SK-N-SH treated with all-trans-retinoic acid at 6 μM for 48 hours (cell line): Measurements from ENCODE around the gene XYLT2.
"Not testable (repeated sequence)": the region's sequence is repeated elsewhere in the genome, so short reads cannot be mapped to it uniquely, and the experiment has no call there.

Experiments
- ATAC-seq: fragments of 200-7000 bp; cut with Tn5 transposase; 3 replicates; pipeline ENCODE4 v1.9.1; 2020; ENCODE audit warnings: mild to moderate bottlenecking, moderate library complexity
- ARNTL ChIP-seq: fragments of 450-650 bp; formaldehyde crosslinking; IDR thresholded peaks from 2 replicates; pipeline ENCODE4 v1.5.0; 2020; ENCODE audit warnings: low read depth, mild to moderate bottlenecking, moderate library complexity, borderline replicate concordance
- BACH2 ChIP-seq: fragments of 250-450 bp; sonication (Bioruptor Pico); IDR thresholded peaks from 2 replicates; pipeline ENCODE4 v1.9.0; 2021; ENCODE audit warnings: mild to moderate bottlenecking, borderline replicate concordance
- CREB5 ChIP-seq: fragments of 250-450 bp; sonication (Bioruptor Pico); IDR thresholded peaks from 2 replicates; pipeline ENCODE4 v1.5.1; 2020; ENCODE audit warnings: low read depth, mild to moderate bottlenecking, moderate library complexity
- CSDC2 ChIP-seq: fragments of 250-450 bp; sonication (Bioruptor Pico); IDR thresholded peaks from 2 replicates; pipeline ENCODE4 v1.5.0; 2020; ENCODE audit warnings: mild to moderate bottlenecking, moderate library complexity
- CSRNP3 ChIP-seq: fragments of 250-450 bp; sonication (Bioruptor Pico); IDR thresholded peaks from 2 replicates; pipeline ENCODE4 v1.5.1; 2021; ENCODE audit warnings: mild to moderate bottlenecking, moderate library complexity
- ESRRG ChIP-seq: fragments of 250-450 bp; sonication (Bioruptor Pico); IDR thresholded peaks from 2 replicates; pipeline ENCODE4 v1.6.1; 2021; ENCODE audit warnings: mild to moderate bottlenecking
- GLIS3 ChIP-seq: fragments of 250-450 bp; sonication (Bioruptor Pico); IDR thresholded peaks from 2 replicates; pipeline ENCODE4 v1.5.0; 2020; ENCODE audit warnings: mild to moderate bottlenecking, moderate library complexity
- ISL1 ChIP-seq: fragments of 250-450 bp; sonication (Bioruptor Pico); IDR thresholded peaks from 2 replicates; pipeline ENCODE4 v2.1.2; 2022; ENCODE audit warnings: mild to moderate bottlenecking, moderate library complexity
- OSR1 ChIP-seq: fragments of 250-450 bp; sonication (Bioruptor Pico); IDR thresholded peaks from 2 replicates; pipeline ENCODE4 v1.8.0; 2022; ENCODE audit warnings: moderate library complexity, mild to moderate bottlenecking, inconsistent platforms
- PATZ1 ChIP-seq: fragments of 250-450 bp; sonication (Bioruptor Pico); IDR thresholded peaks from 2 replicates; pipeline ENCODE4 v1.8.0; 2020; ENCODE audit warnings: mild to moderate bottlenecking, moderate library complexity, borderline replicate concordance
- POU6F1 ChIP-seq: fragments of 250-450 bp; sonication (Bioruptor Pico); IDR thresholded peaks from 2 replicates; pipeline ENCODE4 v1.8.0; 2021; ENCODE audit warnings: low read depth, mild to moderate bottlenecking, moderate library complexity, borderline replicate concordance
- PPARA ChIP-seq: fragments of 250-450 bp; sonication (Bioruptor Pico); IDR thresholded peaks from 2 replicates; pipeline ENCODE4 v1.5.0; 2020; ENCODE audit warnings: mild to moderate bottlenecking, borderline replicate concordance
- RARB ChIP-seq: fragments of 250-450 bp; sonication (Bioruptor Pico); IDR thresholded peaks from 2 replicates; pipeline ENCODE4 v1.8.0; 2021; ENCODE audit warnings: mild to moderate bottlenecking, moderate library complexity
- SNAI2 ChIP-seq: fragments of 250-450 bp; sonication (Bioruptor Pico); IDR thresholded peaks from 2 replicates; pipeline ENCODE4 v1.5.0; 2020; ENCODE audit warnings: mild to moderate bottlenecking, moderate library complexity
- TCF4 ChIP-seq: fragments of 250-450 bp; sonication (Bioruptor Pico); IDR thresholded peaks from 2 replicates; pipeline ENCODE4 v1.8.0; 2021; ENCODE audit warnings: mild to moderate bottlenecking, moderate library complexity, borderline replicate concordance
- TOX ChIP-seq: fragments of 250-450 bp; sonication (Bioruptor Pico); IDR thresholded peaks from 2 replicates; pipeline ENCODE4 v1.8.0; 2021; ENCODE audit warnings: mild to moderate bottlenecking, moderate library complexity, borderline replicate concordance
- TSHZ2 ChIP-seq: fragments of 250-450 bp; sonication (Bioruptor Pico); IDR thresholded peaks from 2 replicates; pipeline ENCODE4 v1.5.0; 2020; ENCODE audit warnings: mild to moderate bottlenecking, moderate library complexity
- ZC3H10 ChIP-seq: fragments of 250-450 bp; sonication (Bioruptor Pico); IDR thresholded peaks from 2 replicates; pipeline ENCODE4 v1.5.1; 2021; ENCODE audit warnings: mild to moderate bottlenecking, moderate library complexity
- ZFP3 ChIP-seq: fragments of 250-450 bp; sonication (Bioruptor Pico); IDR thresholded peaks from 2 replicates; pipeline ENCODE4 v1.5.0; 2020; ENCODE audit warnings: mild to moderate bottlenecking, moderate library complexity
- ZFP30 ChIP-seq: fragments of 450-650 bp; formaldehyde crosslinking; IDR thresholded peaks from 2 replicates; pipeline ENCODE4 v1.5.0; 2022; ENCODE audit warnings: mild to moderate bottlenecking, moderate library complexity
- ZNF565 ChIP-seq: fragments of 450-650 bp; formaldehyde crosslinking; conservative IDR thresholded peaks from 2 replicates; pipeline ENCODE4 v1.5.0; 2020; ENCODE audit warnings: low read depth, mild to moderate bottlenecking, moderate library complexity
- ZNF70 ChIP-seq: fragments of 450-650 bp; formaldehyde crosslinking; IDR thresholded peaks from 2 replicates; pipeline ENCODE4 v1.5.0; 2020; ENCODE audit warnings: mild to moderate bottlenecking, moderate library complexity
- ZNF8 ChIP-seq: fragments of 450-650 bp; formaldehyde crosslinking; IDR thresholded peaks from 2 replicates; pipeline ENCODE4 v1.5.0; 2020; ENCODE audit warnings: mild to moderate bottlenecking, moderate library complexity

XYLT2 gene

GRCh38 chr17:50299776-50300175 is 46.1 kb upstream of the XYLT2 start:
- TF ChIP-seq RARB (CRISPR knock-in tag) (no peak), ISL1 (CRISPR knock-in tag) (no peak), ZNF70 (no peak), TOX (CRISPR knock-in tag) (no peak), CREB5 (CRISPR knock-in tag) (no peak), SNAI2 (CRISPR knock-in tag) (no peak), ZC3H10 (CRISPR knock-in tag) (no peak), ARNTL (CRISPR knock-in tag) (no peak), OSR1 (no peak), PPARA (CRISPR knock-in tag) (no peak), POU6F1 (CRISPR knock-in tag) (no peak), ESRRG (CRISPR knock-in tag) (no peak), GLIS3 (CRISPR knock-in tag) (no peak), ZNF8 (CRISPR knock-in tag) (no peak)
- no peak for ATAC-seq

- not testable (repeated sequence) for ATAC-seq
Measured at GRCh38 chr17:50300824-50301223, 45.1 kb upstream of the XYLT2 start.

DNA sequence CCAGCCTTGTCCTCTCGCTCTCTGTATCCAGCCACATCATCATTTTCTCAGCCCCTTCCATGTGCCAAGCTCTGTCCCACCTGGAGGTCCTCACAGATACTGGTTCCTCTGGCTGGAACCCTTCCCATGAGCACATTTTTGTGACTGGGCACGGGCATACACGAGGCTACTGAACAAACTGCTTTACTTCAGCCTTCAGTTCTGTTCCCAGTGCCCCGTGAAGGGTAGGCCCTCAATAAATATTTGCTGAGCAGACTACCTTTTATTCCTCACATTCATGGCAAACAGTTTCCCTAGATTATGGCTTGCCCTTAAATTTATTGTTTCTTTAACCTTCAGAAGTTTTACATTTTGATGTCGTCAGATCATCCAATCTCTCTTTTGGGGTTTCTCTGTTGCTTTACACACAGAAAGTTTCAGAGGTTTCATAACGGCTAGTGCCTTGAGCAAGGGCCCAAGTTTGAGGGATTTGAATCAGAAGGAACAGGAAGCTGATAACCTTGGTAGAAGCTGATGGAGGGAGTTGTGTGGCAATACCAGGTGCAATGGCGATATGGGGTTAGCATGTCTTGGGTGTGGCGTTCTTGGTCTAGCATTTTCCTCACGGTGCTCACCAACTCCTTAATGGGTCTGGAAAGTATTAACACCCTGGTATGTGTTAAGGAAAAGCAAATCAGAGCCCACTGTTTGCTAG is 43.9 kb upstream of the XYLT2 start:
- no peak for ATAC-seq
- TF ChIP-seq CREB5 (CRISPR knock-in tag) (no peak), RARB (CRISPR knock-in tag) (no peak), CSDC2 (CRISPR knock-in tag) (no peak), ZNF565 (CRISPR knock-in tag) (no peak), ZNF8 (CRISPR knock-in tag) (no peak), POU6F1 (CRISPR knock-in tag) (no peak), ZNF70 (no peak), ZFP30 (CRISPR knock-in tag) (no peak), OSR1 (no peak), PPARA (CRISPR knock-in tag) (no peak), BACH2 (no peak), ZC3H10 (CRISPR knock-in tag) (no peak), ZFP3 (no peak), TCF4 (no peak), ISL1 (CRISPR knock-in tag) (no peak), GLIS3 (CRISPR knock-in tag) (no peak)
- TF ChIP-seq, all 23 proteins: peak for 0

DNA sequence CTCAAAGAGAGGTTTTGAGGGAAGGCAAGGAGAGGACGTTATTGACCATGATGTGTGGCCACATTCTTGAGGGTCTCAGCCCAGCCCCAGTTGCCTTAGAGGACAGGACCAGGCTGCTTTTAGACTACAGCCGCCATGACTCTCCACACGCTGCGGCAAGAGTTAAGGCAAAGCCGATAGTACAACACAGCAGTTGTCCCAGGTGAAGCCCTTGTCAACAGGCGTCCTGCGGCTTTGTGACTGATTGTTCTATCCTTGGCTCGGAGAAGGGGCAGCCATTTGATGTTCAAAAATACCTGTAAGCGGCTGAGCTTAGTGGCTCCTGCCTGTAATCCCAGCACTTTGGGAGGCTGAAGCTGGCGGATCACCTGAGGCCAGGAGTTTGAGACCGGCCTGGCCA is 42.9 kb upstream of the XYLT2 start:
- no peak for ATAC-seq
- TF ChIP-seq ISL1 (CRISPR knock-in tag) (no peak), TOX (CRISPR knock-in tag) (no peak), PATZ1 (CRISPR knock-in tag) (no peak), PPARA (CRISPR knock-in tag) (no peak), TSHZ2 (CRISPR knock-in tag) (no peak), CSRNP3 (CRISPR knock-in tag) (no peak), BACH2 (no peak), ZFP30 (CRISPR knock-in tag) (no peak), GLIS3 (CRISPR knock-in tag) (no peak), ARNTL (CRISPR knock-in tag) (no peak)
